HFFc6 (cell line): ENCODE measurements around the gene RELN. TPM values are rescaled to one million over a fixed set of nuclear protein-coding genes. Genes with fewer than 3 reads are reported as not detected.

Source experiments
- DNase-seq: peaks from one replicate; pipeline ENCODE4 v3.0.0-alpha.2; 2018
- H3K27ac Mint-ChIP-seq: 2 replicates; pipeline ENCODE4 v1.8.0; 2020; ENCODE audit warnings: mild to moderate bottlenecking, mixed read lengths
- H3K27me3 Mint-ChIP-seq: 2 replicates; pipeline ENCODE4 v1.8.0; 2021; ENCODE audit warnings: mild to moderate bottlenecking, moderate library complexity, mixed read lengths; ENCODE audit not compliant: insufficient read depth
- H3K36me3 Mint-ChIP-seq: 2 replicates; pipeline ENCODE4 v1.8.0; 2021; ENCODE audit warnings: low read depth, mixed read lengths
- H3K4me1 Mint-ChIP-seq: 2 replicates; pipeline ENCODE4 v1.8.0; 2020; ENCODE audit warnings: low read depth, mixed read lengths
- H3K4me3 Mint-ChIP-seq: 2 replicates; pipeline ENCODE4 v1.8.0; 2020; ENCODE audit warnings: mild to moderate bottlenecking, moderate library complexity, mixed read lengths
- H3K9me3 Mint-ChIP-seq: 2 replicates; pipeline ENCODE4 v1.8.0; 2020; ENCODE audit warnings: mild to moderate bottlenecking, mixed read lengths
- CTCF ChIP-seq: fragments of 200-600 bp; sonication (generic); IDR thresholded peaks from 2 replicates; pipeline ENCODE4 v1.5.0; 2021; ENCODE audit warnings: antibody characterized with exemption, mild to moderate bottlenecking
- total RNA-seq, 6 experiments: library from RNA; stranded (reverse); fragmentation: NEBNext Ultra II Directional; extraction: Animal tissue kit (Norgen Biotek cat#: 25700); gene quantifications; 2 replicates in 1 of 6; 3 replicates in 5 of 6; pipeline ENCODE4 v1.2.3, GENCODE V29; 2021

The RELN gene
- total RNA-seq, 6 experiments from 2014 or later, result 0.02 to 0.24 (median 0.03) TPM

GRCh38 chr7:103870664-103871063 is 118.8 kb downstream of the RELN start:
- Mint-ChIP-seq H3K27me3 (no peaks in the 10 kb centered on the region), H3K36me3 (no peaks in the 10 kb centered on the region), H3K9me3 (no peaks in the 10 kb centered on the region), H3K4me3 (no peak overlapping the region), H3K27ac (no peak overlapping the region), H3K4me1 (no peaks in the 10 kb centered on the region)
- no peak for DNase-seq
- no peak for TF ChIP-seq CTCF

GRCh38 chr7:103867874-103868273 is 121.6 kb downstream of the RELN start:
- Mint-ChIP-seq H3K4me1 (no peaks in the 10 kb centered on the region), H3K36me3 (no peaks in the 10 kb centered on the region), H3K4me3 (no peak overlapping the region), H3K27me3 (no peaks in the 10 kb centered on the region), H3K9me3 (no peaks in the 10 kb centered on the region), H3K27ac (no peak overlapping the region)
- TF ChIP-seq CTCF, result no peak
- DNase-seq, result no peak

GRCh38 chr7:103866919-103867318 is 122.5 kb downstream of the RELN start:
- H3K27me3 Mint-ChIP-seq, result peaks cover 3% of the 10 kb centered on the region; the same call in 1 of the 2 replicates
- no peaks in the 10 kb centered on the region for H3K9me3 Mint-ChIP-seq
- no peaks in the 10 kb centered on the region for H3K36me3 Mint-ChIP-seq
- TF ChIP-seq CTCF, result no peak
- no peak overlapping the region for H3K27ac Mint-ChIP-seq
- H3K4me1 Mint-ChIP-seq, result no peaks in the 10 kb centered on the region
- H3K4me3 Mint-ChIP-seq, result no peak overlapping the region
- no peak for DNase-seq

GRCh38 chr7:103865442-103865841 is 124.0 kb downstream of the RELN start:
- H3K27ac Mint-ChIP-seq, result no peak overlapping the region
- H3K9me3 Mint-ChIP-seq, result no peaks in the 10 kb centered on the region
- no peaks in the 10 kb centered on the region for H3K36me3 Mint-ChIP-seq
- no peaks in the 10 kb centered on the region for H3K4me1 Mint-ChIP-seq
- peaks cover 3% of the 10 kb centered on the region; the same call in 1 of the 2 replicates for H3K27me3 Mint-ChIP-seq
- no peak for TF ChIP-seq CTCF
- no peak for DNase-seq
- H3K4me3 Mint-ChIP-seq, result no peak overlapping the region

GRCh38 chr7:103862302-103863035 is 127.0 kb downstream of the RELN start:
- Mint-ChIP-seq H3K4me3 (no peak overlapping the region), H3K4me1 (no peaks in the 10 kb centered on the region), H3K9me3 (no peaks in the 10 kb centered on the region), H3K27me3 (peaks cover 3% of the 10 kb centered on the region; the same call in 1 of the 2 replicates), H3K27ac (no peak overlapping the region), H3K36me3 (no peaks in the 10 kb centered on the region)
- DNase-seq, result no peak
- TF ChIP-seq CTCF, result no peak
